GM12864 (cell line): ENCODE results near the gene YWHAH.
A peak's percentile ranks its signal among the peaks of the same experiment; 100 is the strongest.

ENCODE experiments used
- DNase-seq: peaks from one replicate; pipeline ENCODE4 v3.0.0-alpha.2; 2011; ENCODE audit warnings: low read depth
- H3K4me3 ChIP-seq: 2 replicates; pipeline ENCODE4 v1.5.1; 2011; ENCODE audit warnings: mild to moderate bottlenecking, low read depth, low read length, control low read depth
- CTCF ChIP-seq: IDR thresholded peaks from 2 replicates; pipeline ENCODE4 v1.5.1; 2011; ENCODE audit warnings: low read depth, mild to moderate bottlenecking, moderate library complexity, low read length, control low read depth, inconsistent platforms; ENCODE audit errors: missing control alignments

YWHAH gene

DNA sequence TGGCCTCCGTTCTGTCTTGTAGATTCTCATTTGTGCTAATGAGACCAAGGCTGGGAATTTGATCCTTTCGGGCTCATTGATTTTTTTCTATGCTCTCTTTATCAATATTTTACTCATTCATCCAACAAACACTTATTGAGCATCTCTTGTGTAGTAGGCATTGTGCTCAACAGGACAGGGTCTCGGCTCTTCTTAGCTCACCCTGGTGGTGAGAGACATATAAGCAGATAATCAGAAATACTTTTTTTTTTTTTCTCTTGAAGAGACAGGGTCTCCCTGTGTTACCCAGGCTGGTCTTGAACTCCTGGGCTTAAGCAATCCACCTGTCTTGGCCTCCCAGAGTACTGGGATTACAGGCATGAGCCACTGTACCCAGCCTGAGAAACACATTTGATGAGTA lies 50.7 kb downstream of the YWHAH start:
- TF ChIP-seq CTCF: peak; percentile 34
- no peak for DNase-seq

DNA sequence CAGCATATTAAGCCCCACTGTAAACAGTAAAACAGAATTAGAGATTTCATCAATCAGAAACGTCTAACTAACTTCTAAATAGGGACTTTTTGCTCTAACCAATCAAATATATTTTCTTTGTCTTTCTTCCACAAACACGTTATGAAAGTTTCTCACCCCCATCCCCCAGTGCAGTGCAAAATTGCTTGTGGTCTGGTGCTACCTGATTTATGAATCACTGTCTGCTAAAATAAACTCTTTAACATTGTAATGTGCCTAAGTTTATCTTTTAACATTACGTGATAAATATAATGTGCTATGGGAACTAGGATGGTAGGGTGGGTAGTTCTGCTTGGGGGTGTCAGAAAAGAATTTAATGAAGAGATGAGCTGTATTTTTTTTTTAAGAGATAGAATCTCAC lies 51.5 kb downstream of the YWHAH start:
- DNase-seq: no peak
- H3K4me3 ChIP-seq: no peak overlapping the region
- TF ChIP-seq CTCF: no peak

More for the DNA sequence above, 50.7 kb downstream of the YWHAH start:
- no peak overlapping the region for H3K4me3 ChIP-seq

- DNase-seq: no peak
- H3K4me3 ChIP-seq: no peak overlapping the region
- no peak for TF ChIP-seq CTCF
These were observed 54.5 kb downstream of the YWHAH start for GRCh38 chr22:31998784-31999385.

GRCh38 chr22:32000181-32000580 lies 55.8 kb downstream of the YWHAH start:
- DNase-seq: no peak
- no peak overlapping the region for H3K4me3 ChIP-seq
- TF ChIP-seq CTCF: no peak

DNA sequence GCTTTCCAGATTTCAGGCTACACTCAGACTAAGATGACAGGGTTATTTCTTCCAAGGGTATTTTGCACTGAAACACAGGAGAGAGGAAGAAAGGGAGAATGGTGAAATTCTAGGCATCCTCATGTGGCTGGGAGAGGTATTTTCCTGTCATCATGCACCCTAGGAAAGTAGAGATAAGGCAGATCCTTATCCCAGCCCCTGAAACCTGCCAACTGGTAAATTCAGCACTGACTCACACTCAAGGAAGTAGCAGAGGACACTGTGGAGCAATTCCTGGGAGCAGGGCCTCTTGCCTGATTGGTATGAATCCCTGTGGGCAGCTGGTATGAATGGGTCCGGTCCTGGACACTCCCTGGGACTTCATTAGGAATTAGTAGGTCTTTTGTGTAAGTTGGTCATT lies 61.1 kb downstream of the YWHAH start:
- H3K4me3 ChIP-seq: no peak overlapping the region
- DNase-seq: no peak
- no peak for TF ChIP-seq CTCF
